Left ventricle myocardium inferior (tissue), 1 donor: ENCODE measurements around the gene TMEM165. TPM values are rescaled to one million over a fixed set of nuclear protein-coding genes. Genes with fewer than 3 reads are reported as not detected.
A peak's percentile ranks its signal among the peaks of the same experiment; 100 is the strongest.

Experiments
- DNase-seq: peaks from one replicate; pipeline ENCODE4 v3.0.0-alpha.2; 2020
- H3K27ac ChIP-seq: fragments of 200-600 bp; replicated peaks from 2 replicates; pipeline ENCODE4 v1.8.0; 2021
- H3K27me3 ChIP-seq: fragments of 200-600 bp; 2 replicates; pipeline ENCODE4 v1.8.0; 2021; ENCODE audit warnings: low read depth
- H3K36me3 ChIP-seq: fragments of 200-600 bp; 2 replicates; pipeline ENCODE4 v1.8.0; 2021
- H3K4me1 ChIP-seq: fragments of 200-600 bp; 2 replicates; pipeline ENCODE4 v1.8.0; 2021
- H3K4me3 ChIP-seq: fragments of 200-600 bp; 2 replicates; pipeline ENCODE4 v1.8.0; 2021; ENCODE audit warnings: mild to moderate bottlenecking, moderate library complexity
- H3K9me3 ChIP-seq: fragments of 200-600 bp; replicated peaks from 2 replicates; pipeline ENCODE4 v1.8.0; 2021
- intact Hi-C: fragments of 100-400 bp; cut with micrococcal nuclease; formaldehyde crosslinking; loops from one replicate; pipeline ENCODE4 v1.11.0; 2022
- total RNA-seq: library from RNA; stranded (reverse); fragmentation: NEBNext Ultra II Directional; extraction: Animal tissue kit (Norgen Biotek cat#: 25700); gene quantifications from one replicate; pipeline ENCODE4 v1.2.1, GENCODE V29; 2021
- TF ChIP-seq, protein P1 (sequence below): fragments of 200-600 bp; IDR thresholded peaks from 2 replicates; pipeline ENCODE4 v1.8.0; 2021; ENCODE audit warnings: antibody characterized with exemption, mild to moderate bottlenecking, borderline replicate concordance
- donor health status: DM: no; HTN: yes; CAD: no; lungs with severe emphysema.

Gene TMEM165
- total RNA-seq, 1 donor from 2014 or later = 41.6 TPM

DNA sequence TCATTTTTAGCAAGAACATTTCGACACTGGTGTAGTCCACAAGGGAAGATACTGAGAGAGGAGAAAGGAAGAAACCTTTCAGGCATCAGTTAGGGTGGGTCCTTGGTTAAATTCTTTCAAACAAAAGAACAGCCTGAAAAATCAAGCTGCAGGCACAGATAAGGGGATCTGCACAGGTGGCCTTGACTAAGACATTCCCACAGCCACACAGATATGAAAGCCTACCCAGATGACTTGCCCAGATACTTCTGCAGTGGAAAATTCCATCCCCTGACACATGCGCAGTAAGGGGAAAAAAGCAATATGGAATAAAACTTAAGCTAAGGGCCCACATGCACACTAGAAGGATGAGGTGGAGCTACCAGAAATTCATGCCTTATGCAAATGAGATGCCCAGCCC is 8.9 kb upstream of the TMEM165 start:
- intact Hi-C loops = no loop called here
- DNase-seq = no peak
- Histone ChIP-seq H3K4me1 (no peaks in the 10 kb centered on the region), H3K36me3 (no peaks in the 10 kb centered on the region), H3K27ac (no peak overlapping the region), H3K27me3 (no peaks in the 10 kb centered on the region), H3K9me3 (no peaks in the 10 kb centered on the region), H3K4me3 (no peak overlapping the region)
- TF ChIP-seq, protein P1, sequence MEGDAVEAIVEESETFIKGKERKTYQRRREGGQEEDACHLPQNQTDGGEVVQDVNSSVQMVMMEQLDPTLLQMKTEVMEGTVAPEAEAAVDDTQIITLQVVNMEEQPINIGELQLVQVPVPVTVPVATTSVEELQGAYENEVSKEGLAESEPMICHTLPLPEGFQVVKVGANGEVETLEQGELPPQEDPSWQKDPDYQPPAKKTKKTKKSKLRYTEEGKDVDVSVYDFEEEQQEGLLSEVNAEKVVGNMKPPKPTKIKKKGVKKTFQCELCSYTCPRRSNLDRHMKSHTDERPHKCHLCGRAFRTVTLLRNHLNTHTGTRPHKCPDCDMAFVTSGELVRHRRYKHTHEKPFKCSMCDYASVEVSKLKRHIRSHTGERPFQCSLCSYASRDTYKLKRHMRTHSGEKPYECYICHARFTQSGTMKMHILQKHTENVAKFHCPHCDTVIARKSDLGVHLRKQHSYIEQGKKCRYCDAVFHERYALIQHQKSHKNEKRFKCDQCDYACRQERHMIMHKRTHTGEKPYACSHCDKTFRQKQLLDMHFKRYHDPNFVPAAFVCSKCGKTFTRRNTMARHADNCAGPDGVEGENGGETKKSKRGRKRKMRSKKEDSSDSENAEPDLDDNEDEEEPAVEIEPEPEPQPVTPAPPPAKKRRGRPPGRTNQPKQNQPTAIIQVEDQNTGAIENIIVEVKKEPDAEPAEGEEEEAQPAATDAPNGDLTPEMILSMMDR = no peak

DNA sequence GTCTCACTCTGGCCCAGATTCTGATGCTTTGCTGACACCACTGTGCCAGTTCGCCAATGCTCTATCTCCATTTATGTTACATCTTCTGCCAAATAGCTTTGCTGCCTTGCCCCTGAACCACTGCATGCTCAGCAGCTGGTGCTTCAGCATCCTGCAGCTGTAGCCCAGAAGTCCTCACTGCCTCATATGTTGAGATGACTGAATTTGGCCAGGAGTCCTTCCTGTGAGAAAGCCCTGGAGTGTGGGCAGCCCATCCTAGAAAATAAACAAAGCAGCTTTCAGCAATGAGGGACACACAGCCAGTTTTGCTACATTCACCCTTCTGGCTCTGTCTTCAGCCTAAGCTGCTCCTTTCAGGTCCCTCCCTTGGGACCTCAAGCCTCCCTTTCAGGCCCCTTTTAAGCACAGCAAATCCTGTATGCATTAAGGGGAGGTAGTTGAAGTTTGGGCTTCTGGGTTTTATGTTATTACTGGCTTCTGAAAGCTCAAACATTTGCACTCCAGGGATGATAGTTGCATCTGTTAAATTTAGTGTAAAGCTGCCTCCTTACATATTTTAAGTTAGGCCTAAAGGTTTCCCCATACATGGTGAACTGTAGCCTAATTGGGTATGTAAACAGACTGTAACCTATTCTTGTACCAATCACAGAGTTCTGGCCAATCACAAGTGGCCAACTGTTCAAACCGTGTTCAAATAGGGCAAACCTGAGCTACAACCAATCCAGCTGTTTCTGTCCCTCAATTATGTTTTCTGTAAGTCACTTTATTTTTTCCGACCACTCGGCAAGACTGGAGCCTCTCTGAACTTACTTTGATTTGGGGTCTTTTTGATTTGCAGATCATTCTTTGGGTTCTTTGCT is 2.1 kb upstream of the TMEM165 start:
- Histone ChIP-seq H3K9me3 (no peaks in the 10 kb centered on the region), H3K36me3 (no peaks in the 10 kb centered on the region), H3K27ac (no peak overlapping the region), H3K4me1 (peaks cover 37% of the 10 kb centered on the region), H3K4me3 (no peak overlapping the region), H3K27me3 (no peaks in the 10 kb centered on the region)
- intact Hi-C loops = no loop called here
- TF ChIP-seq, protein P1 = no peak
- no peak for DNase-seq

DNA sequence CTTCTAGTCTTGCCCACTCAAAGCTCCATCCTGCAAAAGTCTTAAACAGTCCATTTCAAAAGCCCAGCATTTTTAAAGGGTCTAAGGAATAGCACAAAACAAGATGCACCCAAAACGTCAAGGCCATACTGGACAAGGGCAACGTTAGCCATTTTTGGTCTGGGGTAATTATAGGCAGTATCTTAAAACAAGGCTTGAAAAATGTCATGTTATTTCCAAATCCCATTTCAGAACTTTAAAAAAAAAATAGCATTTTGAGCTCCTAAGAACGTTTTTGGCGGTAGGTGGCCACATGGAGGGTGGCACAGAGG is 584 bp upstream of the TMEM165 start:
- no peaks in the 10 kb centered on the region for H3K27me3 ChIP-seq
- no peak for DNase-seq
- H3K36me3 ChIP-seq = no peaks in the 10 kb centered on the region
- H3K27ac ChIP-seq = peak overlapping the region; percentile 98
- TF ChIP-seq, protein P1 = no peak
- peaks cover 49% of the 10 kb centered on the region for H3K4me1 ChIP-seq
- H3K9me3 ChIP-seq = no peaks in the 10 kb centered on the region
- peak overlapping the region; percentile 89 for H3K4me3 ChIP-seq
- intact Hi-C loops = no loop called here

DNA sequence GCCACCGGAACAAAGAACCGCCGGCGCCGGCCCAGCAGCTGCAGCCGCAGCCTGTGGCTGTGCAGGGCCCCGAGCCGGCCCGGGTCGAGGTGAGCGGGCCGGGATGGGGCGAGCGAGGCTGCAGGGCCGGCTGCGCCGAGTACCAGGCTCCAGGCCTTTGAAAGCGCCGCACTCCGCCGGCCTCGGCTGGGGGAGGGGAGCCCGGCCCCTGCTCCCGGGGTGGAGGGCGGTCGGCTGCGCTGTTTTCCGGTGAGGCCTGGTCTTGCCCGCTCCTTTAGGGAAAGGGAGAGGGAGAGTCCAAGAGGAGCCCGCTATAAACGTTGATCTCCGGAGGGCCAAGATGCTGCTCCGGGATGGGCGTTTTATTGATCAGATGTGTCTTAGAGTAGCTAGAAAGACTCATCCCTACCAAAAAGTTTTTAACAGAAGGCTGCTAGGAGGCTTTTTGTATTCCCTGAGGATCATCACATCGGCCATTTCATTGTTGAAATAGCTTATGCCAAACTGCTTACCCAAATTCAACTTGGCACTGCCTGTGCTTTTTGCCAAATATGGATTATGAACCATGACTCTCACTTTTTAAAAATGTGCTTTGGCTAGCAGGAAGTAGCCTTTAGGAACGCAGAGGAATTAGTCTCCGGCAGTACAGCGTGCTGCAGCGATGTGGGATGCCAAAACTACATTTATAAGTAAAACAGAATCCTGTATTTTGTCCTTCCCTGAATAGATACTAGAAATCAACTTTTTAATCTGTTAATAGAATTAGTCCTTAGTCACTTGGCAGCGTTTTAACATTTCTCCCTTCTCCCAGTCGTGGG is 760 bp downstream of the TMEM165 start:
- Histone ChIP-seq H3K9me3 (no peaks in the 10 kb centered on the region), H3K4me1 (peaks cover 60% of the 10 kb centered on the region), H3K36me3 (peaks cover 5% of the 10 kb centered on the region), H3K4me3 (peak overlapping the region; percentile 89), H3K27ac (peak overlapping the region; percentile 98), H3K27me3 (no peaks in the 10 kb centered on the region)
- TF ChIP-seq, protein P1 = no peak
- intact Hi-C loops = no loop called here
- peak; percentile 59 for DNase-seq

DNA sequence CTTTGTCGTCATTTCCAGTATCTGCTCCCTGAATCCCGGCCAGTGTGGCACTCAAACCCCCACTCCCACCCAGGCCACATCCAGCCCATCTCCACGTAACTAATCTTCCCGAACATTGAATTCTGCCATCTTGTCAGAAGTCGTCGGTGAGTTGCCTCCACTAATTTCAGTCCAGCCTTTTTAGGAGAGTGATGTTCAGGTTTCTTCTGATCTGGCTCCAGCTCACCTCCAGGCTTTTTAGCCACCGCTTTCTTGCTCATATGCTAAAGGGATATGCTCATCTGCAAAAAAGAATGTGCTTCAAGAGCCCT is 1.3 kb downstream of the TMEM165 start:
- H3K9me3 ChIP-seq = no peaks in the 10 kb centered on the region
- no peak for DNase-seq
- peak overlapping the region; percentile 89 for H3K4me3 ChIP-seq
- H3K36me3 ChIP-seq = peaks cover 5% of the 10 kb centered on the region
- peaks cover 60% of the 10 kb centered on the region for H3K4me1 ChIP-seq
- TF ChIP-seq, protein P1 = no peak
- intact Hi-C loops = no loop called here
- H3K27ac ChIP-seq = peak overlapping the region; percentile 98
- H3K27me3 ChIP-seq = no peaks in the 10 kb centered on the region
